ENCODE measurements around the gene PPFIA4. TPM values are rescaled to one million over a fixed set of nuclear protein-coding genes. Genes with fewer than 3 reads are reported as not detected.
A peak's percentile ranks its signal among the peaks of the same experiment; 100 is the strongest.

Gene PPFIA4
- total and polyA plus RNA-seq, 9 of the 15 experiments (the other 6 are each of a cell fraction or from before 2014, with no cell fraction given) = 0.07 to 12.0 (median 0.70) TPM

DNA sequence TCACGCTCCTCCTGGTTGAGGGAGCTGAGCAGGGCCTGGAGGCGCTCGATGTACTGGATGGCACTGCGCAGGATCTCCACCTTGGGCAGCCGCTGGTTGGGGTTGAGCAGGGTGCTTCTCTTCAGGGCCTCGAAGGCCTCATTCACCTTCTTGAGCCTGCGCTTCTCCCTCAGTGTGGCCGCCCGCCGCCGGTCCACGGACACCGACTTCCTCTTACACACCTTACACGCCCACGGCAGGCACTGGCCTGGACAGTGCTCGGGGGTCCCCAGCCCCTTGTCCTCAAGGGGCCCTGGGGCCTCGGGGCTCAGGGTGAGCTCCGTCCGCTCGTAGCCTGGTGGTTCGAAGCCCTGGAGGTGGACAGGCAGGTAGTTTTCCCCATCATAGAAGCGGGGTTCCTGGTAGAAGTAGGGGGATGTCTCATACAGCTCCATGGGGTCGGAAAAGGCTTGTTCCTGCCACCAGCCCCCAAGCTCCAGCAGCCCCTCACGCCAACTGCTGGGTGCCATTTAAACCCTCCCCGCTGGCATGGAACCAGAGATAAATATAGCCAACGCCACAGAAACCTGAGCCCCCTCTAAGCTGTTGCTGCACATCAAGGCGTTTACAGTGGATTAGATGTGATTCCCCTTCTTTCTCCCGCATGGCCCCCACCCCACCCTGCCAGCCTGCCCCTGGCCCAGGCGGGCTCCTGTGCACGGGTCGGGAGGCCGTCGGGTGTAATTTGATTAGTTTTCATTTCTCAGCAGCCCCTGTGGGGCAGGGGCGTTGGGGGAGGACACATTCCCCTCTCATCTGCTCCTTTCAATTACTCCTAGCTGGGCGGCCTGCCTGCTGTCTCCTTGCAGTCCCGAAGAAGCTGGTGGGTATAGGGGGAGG is 59.5 kb downstream of the PPFIA4 start, which contains the start of gene MYOG:
Gene MYOG, minus strand, starts transcription at position 485 of the 879 bp plus-strand sequence. Its CDS starts 51 bp downstream, at position 434.
- Histone ChIP-seq H3K4me1 (replicated peaks in 1 of 2; ENCODE audit: control insufficient read depth in 2 of 2, insufficient read depth in 2 of 2, low read length in 2 of 2) (peaks cover 0 to 12% of the 10 kb centered on the region in 2 experiments; a peak in 3 of 5 replicates), H3K36me3 (ENCODE audit: control insufficient read depth, insufficient read depth, low read length) (no peaks in the 10 kb centered on the region), H2AFZ (ENCODE audit: low read depth, low read length) (no peak within 1 kb of the TSS), H3K9me1 (ENCODE audit: control insufficient read depth, insufficient read depth, low read length) (no peaks in the 10 kb centered on the region), H3K27me3 (ENCODE audit: control insufficient read depth in 2 of 2, insufficient read depth in 2 of 2, low read length in 2 of 2) (peaks cover 45 to 68% of the 10 kb centered on the region in 2 experiments), H3K4me2 (ENCODE audit: insufficient read depth, low read length) (no peak within 1 kb of the TSS), H3K9ac (ENCODE audit: insufficient read depth in 1 of 2, low read depth in 2 of 2, low read length in 2 of 2) (0 out of 4 replicates have a peak within 1 kb of the TSS, but pooled peaks of 1 of the 2 experiments have one; percentile 7), H3K27ac (ENCODE audit: extremely low read depth, low read depth, low read length) (no peak within 1 kb of the TSS), H3K9me3 (replicated peaks; ENCODE audit: control insufficient read depth, insufficient read depth, low read depth, low read length) (no peaks in the 10 kb centered on the region), H4K20me1 (replicated peaks; ENCODE audit: control insufficient read depth, insufficient read depth, low read length) (peaks cover 13% of the 10 kb centered on the region), H3K79me2 (ENCODE audit: control insufficient read depth, insufficient read depth, low read length) (no peaks in the 10 kb centered on the region), H3K4me3 (no peak within 1 kb of the TSS)
- ChIA-PET POLR2A (interaction anchor here (0.6 to 3.6 kb wide), 5 partner anchors 8 to 386 kb away, joined by 3 to 12 read pairs (median 4); no protein-coding TSS in a partner anchor), CTCF (ENCODE audit: low intra/inter-chr PET ratio) (no interaction called here)
- no peak; the same call in 2 of the 3 replicates for ATAC-seq
- peak; percentile 15; the same call in 1 of the 2 replicates for TF ChIP-seq SAFB (IDR thresholded peaks at IDR 0.05; ENCODE audit: borderline replicate concordance, low read depth, low read length)
- no peak for TF ChIP-seq THRAP3 (IDR thresholded peaks at IDR 0.05; ENCODE audit: borderline replicate concordance)
- BruUV-seq (replicated peaks) = no TSS peak
- intact Hi-C loops (cut with micrococcal nuclease) = no loop called here
- FAIRE-seq = no peak
- no peak for DNase-seq (ENCODE audit: extremely low read depth in 1 of 4, low spot score in 3 of 4)
- 15% methylated on average over 35 of the region's 36 CpGs for WGBS (ENCODE audit: insufficient coverage, low coverage, missing lambda C conversion rate)
- in situ Hi-C loops (cut with MboI) = no loop called here
